Glomerular visceral epithelial cell (primary cell): ENCODE measurements around the gene IL1RL2.

Experiments
- DNase-seq: peaks from one replicate; pipeline ENCODE4 v3.0.0-alpha.2; 2016; ENCODE audit errors: extremely low spot score

Gene IL1RL2

DNA sequence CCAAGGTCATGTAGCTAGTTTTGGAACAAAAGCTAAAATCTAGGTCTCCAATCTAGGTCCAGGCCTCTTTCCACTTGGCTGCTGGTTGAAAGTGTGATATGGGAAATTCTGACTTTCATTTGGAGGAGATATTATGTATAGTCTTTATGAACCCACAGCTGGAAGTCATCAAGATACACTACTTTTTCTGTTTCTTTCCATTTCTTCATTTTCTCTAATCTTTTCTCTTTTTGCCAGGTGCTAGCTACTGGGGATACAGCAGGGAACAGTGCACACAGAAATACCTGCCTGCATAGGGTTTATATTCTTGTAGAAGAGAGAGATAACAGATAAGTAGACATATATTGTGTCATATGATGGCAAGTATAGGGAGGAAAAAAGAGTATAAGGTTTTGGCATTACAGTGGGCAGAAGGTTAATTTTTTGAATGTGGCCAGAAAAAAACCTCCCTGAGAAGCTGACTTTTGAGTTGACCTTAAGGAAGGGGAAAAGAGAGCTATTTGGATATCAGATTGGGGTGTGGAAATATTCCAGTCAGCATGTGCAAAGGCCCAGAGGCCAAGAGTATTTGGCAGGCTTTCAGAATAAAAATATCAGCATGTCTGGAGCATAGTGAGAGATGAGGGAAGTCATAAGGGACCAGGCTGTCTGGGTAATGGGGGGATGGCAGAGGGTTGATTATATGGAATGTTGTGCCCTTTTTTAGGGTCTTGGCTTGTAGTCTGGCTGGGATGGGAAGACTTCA lies 28.6 kb upstream of the IL1RL2 start:
- DNase-seq: no peak

DNA sequence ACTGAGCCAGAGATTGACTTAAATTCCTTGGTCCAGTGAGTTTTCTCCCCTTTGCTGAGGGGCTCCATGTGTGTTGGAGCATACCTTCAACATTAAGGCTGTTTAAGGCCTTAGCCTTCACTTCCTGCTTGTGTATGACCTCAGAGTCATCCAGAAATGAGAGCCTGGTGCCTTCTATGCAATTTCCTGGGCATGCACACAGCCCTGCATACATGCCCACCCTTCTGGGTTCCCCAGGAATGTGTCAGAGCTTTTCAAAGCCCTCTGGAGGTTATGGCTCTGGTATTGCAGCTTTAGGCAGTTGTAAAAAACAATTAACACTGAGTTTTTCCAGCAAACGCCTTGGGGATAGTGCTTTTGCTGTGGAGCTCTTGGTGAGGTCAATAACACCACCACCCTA lies 27.5 kb upstream of the IL1RL2 start:
- peak; percentile 30 for DNase-seq

DNA sequence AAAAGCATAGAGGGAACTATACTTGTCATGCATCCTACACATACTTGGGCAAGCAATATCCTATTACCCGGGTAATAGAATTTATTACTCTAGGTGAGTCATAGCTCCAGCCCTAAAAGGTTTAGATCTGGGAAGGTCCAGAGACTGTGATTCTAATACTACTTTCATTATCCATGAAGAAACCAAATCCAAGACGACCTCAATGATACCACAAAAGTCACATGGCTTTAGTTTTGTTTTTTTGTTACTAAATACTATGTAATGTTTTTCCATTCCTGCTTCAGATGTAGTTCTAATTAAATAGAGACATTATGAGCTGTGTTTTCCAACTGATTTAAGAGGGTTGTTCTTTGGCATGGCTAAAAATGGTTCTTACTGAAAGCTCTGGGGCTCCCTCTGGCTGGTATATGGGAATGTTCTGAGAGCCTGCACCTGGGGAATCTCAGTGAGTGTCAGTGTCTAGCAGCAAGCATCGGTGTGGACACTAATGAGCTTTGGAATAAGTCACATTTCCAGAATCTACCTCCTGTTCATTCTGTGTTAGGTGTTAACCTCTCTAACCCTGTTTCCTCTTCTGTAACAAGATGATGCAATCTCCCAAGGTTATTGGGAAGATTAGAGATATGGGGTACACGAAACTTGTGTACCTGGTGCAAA lies 20.5 kb upstream of the IL1RL2 start:
- peak; percentile 61 for DNase-seq

DNA sequence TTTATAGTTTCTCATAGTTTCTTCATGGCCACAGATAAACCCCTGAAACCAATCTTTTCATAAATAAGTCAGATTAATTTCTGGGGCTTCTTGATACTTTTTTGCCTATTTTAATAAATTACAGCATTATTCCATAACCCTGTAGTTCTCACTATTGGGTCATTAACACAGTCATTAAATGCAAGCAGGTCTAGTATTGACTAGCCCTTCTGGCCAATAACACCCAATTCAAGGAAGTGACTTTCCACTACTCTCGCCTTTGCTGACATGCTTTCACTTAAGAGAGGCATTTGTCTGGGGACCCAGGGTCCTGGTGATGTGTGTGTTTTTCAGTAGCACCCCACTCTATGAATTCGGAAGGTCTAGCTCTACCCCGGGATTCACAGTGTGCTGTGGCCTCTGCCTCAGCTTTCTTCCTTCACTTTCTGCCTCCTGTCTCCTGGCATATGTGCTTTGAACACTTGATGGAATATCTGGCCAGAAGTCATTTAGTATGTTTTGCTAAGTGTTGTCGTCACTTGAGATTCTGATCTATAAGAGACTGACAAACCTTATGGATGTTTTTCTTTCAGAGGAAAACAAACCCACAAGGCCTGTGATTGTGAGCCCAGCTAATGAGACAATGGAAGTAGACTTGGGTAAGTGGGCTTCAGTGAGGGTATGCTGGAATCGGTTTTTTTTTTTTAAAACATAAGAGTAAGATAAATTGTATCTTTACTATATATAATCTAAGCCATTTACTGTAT lies 18.6 kb upstream of the IL1RL2 start:
- DNase-seq: no peak

DNA sequence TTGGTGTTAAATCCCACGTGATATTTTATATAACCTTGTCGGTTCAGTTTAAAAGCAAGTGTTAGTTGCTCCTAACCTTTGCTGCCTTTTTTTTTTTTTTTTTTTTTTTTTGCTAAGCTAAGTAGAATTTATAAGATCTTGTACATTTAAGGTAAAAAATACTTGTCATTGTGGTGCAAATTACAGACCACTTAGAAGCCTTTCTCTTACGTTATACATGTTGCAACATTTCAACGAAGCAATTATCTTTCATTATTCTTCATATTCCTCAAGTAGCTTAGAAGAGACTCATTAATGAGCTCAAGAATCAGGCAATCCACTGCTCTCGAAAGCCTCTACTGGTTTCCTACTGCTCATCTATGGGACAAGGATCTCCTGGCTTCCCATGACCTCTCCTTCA lies 14.9 kb upstream of the IL1RL2 start:
- no peak for DNase-seq

DNA sequence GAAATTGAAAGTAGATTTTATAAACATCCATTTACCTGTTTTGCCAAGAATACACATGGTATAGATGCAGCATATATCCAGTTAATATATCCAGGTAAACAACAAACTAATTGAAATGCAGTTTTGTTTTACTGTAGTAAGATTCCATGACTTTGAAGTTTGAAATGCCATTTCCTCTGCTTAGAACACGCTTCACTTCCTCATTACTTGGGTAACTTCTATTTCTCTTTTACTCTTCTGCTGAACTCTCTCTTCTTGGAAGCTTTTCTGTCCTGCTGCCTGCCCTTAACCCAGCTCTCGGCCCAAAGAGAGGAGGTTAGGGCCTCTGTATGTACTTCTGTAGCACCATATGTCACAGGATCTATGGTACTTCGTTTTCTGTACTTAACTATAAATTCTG lies 14.1 kb upstream of the IL1RL2 start:
- DNase-seq: no peak

DNA sequence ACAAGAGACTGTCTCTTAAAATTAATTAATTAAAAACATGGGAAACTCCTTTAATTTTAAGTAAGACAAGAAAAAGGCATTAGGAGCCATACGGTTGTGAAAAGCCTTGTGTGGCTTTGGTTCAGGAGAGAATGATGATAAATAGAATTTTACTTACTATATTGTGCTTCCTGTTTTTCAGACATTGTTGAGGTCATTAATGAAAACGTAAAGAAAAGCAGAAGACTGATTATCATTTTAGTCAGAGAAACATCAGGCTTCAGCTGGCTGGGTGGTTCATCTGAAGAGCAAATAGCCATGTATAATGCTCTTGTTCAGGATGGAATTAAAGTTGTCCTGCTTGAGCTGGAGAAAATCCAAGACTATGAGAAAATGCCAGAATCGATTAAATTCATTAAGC lies 10.7 kb upstream of the IL1RL2 start:
- DNase-seq: no peak

DNA sequence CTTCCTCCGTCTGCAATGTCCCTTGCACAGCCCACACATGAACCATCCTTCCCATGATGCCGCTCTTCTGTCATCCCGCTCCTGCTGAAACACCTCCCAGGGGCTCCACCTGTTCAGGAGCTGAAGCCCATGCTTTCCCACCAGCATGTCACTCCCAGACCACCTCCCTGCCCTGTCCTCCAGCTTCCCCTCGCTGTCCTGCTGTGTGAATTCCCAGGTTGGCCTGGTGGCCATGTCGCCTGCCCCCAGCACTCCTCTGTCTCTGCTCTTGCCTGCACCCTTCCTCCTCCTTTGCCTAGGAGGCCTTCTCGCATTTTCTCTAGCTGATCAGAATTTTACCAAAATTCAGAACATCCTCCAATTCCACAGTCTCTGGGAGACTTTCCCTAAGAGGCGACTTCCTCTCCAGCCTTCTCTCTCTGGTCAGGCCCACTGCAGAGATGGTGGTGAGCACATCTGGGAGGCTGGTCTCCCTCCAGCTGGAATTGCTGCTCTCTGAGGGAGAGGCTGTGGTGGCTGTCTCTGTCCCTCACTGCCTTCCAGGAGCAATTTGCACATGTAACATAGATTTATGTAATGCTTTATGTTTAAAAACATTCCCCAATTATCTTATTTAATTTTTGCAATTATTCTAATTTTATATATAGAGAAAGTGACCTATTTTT lies 8.9 kb upstream of the IL1RL2 start:
- DNase-seq: no peak

DNA sequence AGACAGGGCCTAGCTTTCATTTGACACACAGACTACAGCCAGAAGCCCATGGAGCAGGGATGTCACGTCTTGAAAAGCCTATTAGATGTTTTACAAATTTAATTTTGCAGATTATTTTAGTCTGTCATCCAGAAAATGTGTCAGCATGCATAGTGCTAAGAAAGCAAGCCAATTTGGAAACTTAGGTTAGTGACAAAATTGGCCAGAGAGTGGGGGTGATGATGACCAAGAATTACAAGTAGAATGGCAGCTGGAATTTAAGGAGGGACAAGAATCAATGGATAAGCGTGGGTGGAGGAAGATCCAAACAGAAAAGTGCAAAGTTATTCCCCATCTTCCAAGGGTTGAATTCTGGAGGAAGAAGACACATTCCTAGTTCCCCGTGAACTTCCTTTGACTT lies 7.8 kb upstream of the IL1RL2 start:
- DNase-seq: no peak

DNA sequence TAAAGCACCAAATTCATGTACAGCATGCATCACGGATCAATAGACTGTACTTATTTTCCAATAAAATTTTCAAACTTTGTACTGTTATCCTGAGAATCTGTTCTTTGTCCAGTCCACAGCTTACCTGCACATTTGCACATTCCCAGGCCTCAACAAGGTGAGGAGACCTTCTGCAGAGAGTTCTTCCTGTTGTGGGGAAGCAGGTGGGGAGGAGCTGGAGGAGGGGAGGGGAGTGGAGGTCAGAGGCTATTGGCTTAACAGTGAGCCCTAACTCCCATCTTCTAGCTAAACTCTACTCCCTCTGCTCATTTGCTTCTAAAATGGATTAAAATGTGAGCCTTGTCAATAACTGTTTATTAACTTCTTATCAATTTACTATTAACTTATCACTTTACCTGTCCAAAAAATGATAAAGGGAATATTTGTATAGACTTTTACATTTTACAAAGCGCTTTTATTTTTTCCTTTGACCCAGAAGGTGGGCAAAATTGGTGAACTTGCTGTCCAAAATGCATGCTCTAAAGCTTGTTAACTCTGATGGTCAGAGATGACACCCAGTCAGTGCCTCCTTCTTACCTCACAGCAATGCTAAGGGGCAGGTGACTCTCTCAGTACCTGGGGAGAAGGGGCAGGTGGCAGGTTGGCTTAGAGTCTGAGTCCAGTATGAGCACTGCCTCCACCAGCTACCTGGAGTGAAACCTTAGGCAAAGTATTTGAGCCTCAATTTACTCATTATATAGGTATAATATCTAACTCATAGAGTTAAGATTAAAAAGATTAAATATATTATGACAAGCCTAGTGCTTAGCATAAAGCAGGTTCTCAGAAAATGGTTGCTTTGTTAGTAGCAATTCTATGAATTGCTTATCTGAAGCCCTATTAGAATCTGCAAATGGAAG lies 6.8 kb upstream of the IL1RL2 start:
- DNase-seq: no peak

DNA sequence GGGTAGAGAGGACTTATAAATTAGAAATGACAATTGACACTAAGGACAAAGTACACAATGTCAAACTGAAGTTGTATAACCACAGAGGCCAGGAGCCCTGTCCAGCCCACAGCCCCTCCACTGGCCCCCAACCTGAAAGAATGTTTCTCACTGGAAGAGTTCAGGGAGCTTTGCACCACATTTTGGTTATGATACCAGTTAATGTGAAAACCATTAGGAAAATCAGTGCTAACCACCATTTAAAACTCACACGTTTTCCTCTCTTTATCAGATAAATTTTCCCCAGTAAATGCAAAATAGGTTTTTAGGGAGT lies 6.2 kb upstream of the IL1RL2 start:
- no peak for DNase-seq

DNA sequence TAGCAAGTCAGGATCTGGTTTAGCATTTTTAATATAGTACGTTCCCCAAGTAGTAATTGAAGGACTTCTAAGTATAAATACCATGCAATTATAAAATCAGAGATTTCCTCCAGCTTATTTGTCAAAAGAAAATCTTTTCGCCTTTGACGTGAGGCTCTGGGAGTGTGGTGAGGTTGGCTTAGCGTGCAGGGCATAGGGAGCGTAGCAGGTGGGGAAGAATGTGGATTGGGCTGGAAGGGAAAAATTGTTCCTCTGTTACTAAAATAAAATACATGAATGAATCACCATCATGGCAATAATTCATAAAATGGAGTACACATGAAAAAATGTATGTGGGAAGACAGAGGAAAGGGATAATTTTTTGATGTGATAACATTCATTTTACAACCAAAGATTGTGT lies 5.4 kb upstream of the IL1RL2 start:
- DNase-seq: no peak

DNA sequence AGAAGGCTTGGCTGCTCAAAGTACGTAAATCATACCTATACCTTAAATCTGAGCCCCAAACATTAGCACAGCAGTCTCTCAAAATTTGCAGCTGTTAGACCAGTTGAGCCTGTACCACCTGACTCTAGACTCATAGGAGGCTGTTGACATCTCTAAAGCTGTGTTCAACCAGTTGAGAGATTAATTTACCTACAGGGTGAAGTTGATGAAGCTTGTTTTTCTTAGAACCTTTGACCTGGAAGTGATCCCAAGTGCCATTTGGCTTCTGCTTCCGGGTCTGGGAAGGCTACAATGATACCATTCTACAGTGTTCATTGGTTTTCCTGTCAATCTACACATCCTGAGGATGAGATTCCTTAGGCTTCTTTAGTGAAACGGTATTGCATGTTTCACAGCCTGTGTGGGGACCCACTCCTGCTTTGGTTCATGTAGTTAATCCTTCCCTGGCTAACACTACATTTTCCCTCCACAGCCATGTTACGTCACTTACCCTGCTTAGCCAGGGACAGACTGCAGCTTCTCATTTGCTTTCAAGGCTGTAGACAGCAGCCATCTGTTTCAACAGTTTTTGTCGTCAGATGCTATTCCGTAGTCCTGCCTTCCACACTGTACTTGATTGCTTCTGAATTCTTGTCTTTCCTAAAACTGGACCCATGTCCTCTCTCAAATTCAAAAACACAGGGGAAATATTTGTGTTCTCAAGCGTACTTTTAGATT lies 4.7 kb upstream of the IL1RL2 start:
- no peak for DNase-seq

DNA sequence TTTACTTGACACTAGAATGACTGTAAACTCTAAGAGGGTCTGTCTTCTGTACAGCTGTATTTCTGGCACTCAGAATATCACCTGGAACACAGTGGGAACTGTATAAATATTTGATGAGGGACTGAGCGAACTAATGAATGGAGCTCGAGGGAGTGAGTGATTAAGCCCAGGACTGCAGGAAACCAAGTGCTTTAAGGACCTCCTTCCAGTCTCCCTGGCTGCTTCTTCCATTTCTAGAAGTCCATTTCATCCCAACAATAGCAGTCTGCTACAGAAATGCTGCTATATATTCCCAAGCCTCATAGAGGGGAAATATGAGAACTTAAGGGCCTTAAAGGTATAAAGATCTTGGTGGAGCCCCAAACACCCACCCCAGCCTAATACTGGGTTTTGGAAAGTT lies 2.8 kb upstream of the IL1RL2 start:
- no peak for DNase-seq

DNA sequence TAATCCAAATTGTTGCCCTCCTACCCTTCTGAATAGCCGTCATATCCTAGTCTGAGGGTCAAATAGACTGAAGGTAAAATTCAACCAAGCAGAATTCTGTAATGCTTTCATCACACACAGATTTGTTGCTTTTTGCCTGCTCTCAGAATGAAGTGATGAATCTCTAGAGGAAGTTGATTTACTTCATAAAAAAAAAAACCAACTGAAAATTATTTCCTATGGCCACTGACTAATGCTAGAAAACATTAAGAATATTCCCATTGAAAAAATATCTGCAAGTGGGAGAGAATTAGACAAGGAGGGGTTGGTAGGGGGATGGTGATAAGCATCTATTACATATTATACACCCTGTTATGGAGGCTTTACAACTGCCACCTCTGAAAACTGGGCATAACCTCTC lies 2.3 kb upstream of the IL1RL2 start:
- DNase-seq: no peak

DNA sequence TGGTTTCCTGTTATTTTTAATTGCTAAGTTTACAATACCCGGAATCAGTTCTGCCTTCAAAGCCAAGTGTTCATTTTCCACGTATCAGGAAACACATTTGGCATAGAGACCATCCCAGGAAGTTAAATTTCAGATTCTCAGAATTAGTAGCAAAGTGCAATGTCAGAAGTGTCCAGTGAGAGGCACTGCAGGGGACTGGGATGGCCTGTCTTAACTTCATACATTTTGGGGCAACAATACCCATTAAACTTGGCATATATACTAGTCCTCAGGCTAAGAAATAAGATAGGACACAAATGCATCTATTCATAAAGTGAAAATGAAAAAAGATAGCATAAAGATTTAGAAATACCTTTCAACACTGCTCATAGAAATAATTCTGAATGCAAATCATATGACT lies 1.5 kb upstream of the IL1RL2 start:
- no peak for DNase-seq

DNA sequence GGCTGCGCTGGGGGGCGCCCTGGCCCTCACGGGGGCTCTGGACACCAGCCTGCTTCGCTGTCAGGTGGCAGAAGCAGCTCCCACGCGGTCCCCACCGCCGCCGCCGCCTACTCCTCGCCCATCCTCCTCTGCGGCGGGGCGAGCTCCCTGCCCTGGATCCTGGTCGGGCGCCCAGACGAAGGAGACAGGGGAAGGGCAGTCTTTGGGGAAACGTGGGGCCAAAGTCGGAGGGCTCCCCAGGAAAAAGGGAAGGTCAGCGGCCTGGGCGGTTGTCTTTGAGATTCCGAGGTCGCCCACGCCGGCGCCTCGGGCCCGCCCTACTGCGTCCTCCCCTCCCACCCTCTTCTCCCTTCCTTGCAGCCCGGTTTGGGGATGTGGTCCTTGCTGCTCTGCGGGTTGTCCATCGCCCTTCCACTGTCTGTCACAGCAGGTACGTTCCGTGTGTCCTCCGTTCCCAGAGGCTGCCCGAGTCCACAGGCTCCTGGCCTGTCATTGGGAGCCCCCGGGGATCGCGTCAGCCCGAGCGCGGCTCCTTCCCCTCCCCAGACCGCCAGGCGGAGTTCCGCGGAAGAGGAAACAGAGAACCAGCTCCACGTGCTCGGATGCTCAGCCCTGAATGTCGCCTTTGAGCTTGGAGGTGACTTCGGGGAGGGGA lies 800 bp downstream of the IL1RL2 start:
- no peak for DNase-seq

DNA sequence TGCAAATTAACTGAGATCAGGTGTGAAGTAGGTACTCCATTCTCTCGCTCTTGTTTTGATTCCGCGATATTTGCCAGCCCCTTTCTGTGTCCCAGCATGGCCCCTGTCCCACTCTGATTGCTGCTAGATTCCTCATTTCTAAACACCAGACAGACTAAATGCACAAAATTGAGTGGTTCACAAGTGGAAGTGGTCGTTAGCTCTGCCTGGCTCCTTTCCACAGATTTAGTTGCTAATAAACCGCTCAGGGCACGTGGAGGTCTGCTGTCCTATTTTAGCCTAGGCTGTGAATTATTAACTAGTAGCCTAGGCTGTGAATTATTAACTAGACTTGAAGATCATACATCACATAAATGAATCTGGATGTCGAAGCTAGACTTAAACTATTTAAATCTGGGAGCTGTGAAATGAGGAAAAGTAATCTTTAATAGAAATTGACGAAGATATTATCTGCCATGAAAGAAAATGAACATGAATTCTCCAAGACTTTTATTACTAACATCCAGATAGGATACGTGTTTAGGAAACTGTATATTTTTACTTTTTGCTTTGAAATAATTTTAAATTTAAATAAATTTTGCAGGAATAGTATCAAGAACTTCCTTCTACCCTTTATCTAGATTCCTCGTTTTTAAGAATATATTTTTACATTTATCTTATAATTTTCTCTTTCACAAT lies 3.7 kb downstream of the IL1RL2 start:
- peak; percentile 60 for DNase-seq

DNA sequence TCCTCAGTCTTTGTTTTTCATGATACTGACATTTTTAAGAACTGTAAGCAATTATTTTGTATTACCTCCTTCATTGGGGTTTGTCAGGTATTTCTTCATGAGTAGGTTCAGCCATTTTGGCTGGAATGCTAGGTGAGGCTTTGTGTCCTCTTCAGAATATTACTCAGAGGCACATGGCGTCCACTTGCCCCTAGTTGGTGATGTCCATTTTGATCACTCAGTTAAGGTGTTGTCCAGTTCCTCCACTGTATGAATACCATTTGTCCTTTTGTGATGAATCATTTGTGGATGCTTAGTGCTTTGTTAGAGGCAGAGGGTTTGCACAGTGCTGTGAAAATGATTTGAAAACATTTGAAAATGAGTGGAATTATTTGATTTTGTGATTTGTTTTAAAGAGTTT lies 4.7 kb downstream of the IL1RL2 start:
- DNase-seq: no peak

DNA sequence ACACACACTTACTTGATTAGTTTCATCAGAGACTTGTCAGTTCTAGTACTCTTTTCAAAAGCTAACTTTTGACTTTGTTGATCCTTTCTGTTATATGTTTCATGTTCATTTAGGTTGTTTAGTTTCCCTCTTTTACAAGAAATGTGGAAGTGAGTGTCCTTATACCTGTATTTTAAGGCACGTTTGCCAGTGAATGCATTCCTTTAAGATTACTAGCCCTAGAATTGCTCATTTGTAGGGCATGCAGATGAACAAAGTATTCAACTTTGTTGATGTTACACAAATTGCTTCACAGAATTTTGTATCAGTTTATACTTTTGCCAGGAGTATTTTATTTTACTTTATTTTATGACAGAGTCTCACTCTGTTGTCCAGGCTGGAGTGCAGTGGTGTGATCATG lies 6.3 kb downstream of the IL1RL2 start:
- no peak for DNase-seq
